Cardiac septum (tissue), 1 donor: ENCODE results near the gene CALHM4. TPM values are rescaled to one million over a fixed set of nuclear protein-coding genes. Genes with fewer than 3 reads are reported as not detected.
A peak's percentile ranks its signal among the peaks of the same experiment; 100 is the strongest.

Experiments used
- DNase-seq: peaks from one replicate; pipeline ENCODE4 v3.0.0-alpha.2; 2020; ENCODE audit warnings: low spot score
- intact Hi-C: fragments of 100-400 bp; cut with DNase I; formaldehyde crosslinking; loops from one replicate; pipeline ENCODE4 v1.14.0; 2022
- total RNA-seq: library from RNA; stranded (reverse); fragmentation: NEBNext Ultra II Directional; extraction: Animal tissue kit (Norgen Biotek cat#: 25700); gene quantifications from one replicate; pipeline ENCODE4 v1.2.1, GENCODE V29; 2021
- donor health status: DM: no; HTN: no; CAD: no.

The CALHM4 gene
- total RNA-seq, 1 donor from 2014 or later: not detected

DNA sequence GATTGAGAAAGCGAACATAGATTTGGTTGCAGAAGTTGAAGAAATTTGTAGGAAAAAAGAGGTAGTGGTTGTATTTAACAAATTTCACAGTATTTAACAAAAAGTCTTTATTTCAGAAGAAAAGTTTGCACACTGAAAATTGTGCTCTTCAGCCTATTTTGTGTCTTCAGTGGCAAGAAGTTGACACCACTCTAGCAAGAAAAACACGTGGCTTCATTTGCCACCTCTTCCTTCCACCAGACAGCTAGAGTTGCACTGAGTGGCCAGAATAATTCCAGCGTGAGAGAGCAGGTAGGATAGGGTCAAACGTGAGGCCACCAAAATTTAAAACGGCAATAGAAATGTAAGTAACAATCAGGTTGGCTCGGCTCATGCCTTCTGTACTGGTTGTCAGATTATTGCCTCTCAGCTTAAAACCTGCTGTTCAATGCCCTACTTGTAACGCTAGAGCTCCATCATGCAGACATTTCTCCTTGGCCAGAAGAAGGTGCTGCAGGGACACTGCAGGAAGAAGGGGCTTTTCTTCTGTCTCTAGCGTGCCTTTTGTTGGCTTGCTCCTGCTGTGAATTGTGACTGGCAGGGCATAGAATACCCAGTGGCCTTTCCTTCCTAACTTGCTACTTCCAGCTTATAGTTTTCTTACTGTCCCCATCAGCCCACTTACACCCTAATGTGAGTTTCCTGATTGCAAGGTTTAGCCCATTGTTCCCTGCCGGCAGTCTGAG, 20.2 kb upstream of the CALHM4 start:
- intact Hi-C loops: loop anchor here (2.0 to 10.0 kb wide), 3 partner anchors 89 to 319 kb away; no protein-coding TSS in a partner anchor
- no peak for DNase-seq

- DNase-seq: no peak
- intact Hi-C loops: loop anchor here (5.0 to 10.0 kb wide), 3 partner anchors 37 to 320 kb away; partner anchors contain the start of gene RWDD1
These were observed 18.4 kb upstream of the CALHM4 start for GRCh38 chr6:116535109-116535508.

- intact Hi-C loops: loop anchor here (2.0 to 10.0 kb wide), 4 partner anchors 25 to 321 kb away; partner anchors contain the start of gene RWDD1
- no peak for DNase-seq
These were observed 17.3 kb upstream of the CALHM4 start for GRCh38 chr6:116536216-116536621.

DNA sequence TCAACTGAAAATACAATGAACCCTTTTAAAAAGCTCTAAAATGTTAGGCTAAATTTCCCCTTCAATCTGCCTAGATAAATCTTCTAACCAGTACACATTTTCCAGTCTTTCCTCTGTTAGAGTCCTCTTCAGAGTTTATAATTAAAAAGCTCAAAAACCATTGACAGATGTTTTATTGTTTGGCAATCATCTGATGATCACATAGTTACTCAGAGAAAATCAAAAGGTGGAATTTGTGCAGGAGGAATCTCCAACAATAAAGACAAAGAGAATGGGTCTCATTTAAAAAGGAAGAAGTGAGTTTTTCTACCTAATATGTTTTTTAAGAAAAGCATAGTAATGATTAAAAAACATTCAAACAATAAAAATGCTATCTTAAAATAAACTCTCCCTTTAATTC, 11.1 kb upstream of the CALHM4 start:
- no peak for DNase-seq
- intact Hi-C loops: no loop called here

DNA sequence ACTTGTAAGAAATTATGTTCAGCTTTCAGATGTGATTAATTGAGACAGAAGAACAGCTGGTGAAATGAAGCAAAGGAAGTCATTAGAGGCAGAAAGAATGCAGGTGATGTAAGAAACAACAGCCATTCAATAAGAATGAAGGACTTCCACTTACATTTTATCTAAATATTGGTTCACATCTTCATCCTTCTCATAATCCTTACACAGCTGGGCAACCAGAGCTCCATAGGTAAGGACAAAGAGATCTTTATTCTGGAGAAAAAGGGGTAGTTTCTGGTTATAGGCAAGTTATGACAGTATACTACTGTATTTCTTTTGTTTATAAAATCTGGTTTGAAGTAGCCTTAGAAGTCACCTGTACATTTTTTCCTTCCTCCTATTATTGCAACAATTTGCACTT, 10.4 kb upstream of the CALHM4 start:
- intact Hi-C loops: no loop called here
- DNase-seq: no peak

- intact Hi-C loops: no loop called here
- no peak for DNase-seq
These were observed 7.9 kb upstream of the CALHM4 start, which contains the start of gene TRAPPC3L for GRCh38 chr6:116545651-116546050. TSS of gene TRAPPC3L (minus strand) at chr6:116545684. CDS start at chr6:116545514, 170 bp downstream.

- intact Hi-C loops: no loop called here
- DNase-seq: no peak
These were observed 6.2 kb upstream of the CALHM4 start for GRCh38 chr6:116547358-116547757.

DNA sequence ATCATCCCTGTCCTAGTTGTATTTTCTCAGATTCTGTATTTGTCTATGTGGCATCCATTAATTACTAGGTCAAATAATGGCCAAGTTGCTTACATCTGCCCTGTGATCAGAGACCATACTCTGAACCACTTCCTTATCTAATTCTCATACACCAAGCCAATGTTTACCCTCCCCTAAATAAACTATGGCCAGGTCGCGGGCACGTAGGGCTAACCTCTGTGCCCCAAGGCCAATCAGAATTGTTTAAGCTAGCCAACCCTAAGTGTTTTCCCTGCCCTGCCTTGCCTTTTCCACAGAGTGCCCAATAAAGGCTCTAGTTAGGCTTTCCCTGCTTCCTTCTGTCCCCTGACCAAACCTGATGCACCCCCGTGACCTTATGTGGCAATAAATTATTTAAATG, 2.8 kb upstream of the CALHM4 start:
- DNase-seq: no peak
- intact Hi-C loops: no loop called here

DNA sequence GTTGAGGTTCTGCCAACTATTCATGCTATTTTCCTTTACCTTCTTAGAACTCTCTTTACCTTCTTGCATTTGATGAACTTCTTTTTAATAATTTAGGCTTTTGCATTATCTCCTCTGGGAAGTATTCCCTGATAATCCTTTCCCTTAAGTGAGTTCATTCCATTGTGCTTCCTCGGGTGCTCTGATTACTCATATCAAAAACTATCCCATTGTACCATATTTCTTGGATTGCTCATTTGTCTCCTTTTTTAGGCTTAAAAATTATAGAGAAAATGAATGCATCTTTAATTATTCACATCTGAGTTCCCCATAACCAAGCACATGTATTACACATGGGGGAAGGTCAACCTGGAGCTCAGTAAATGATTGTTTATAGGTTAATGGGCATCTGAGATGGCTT, 2.5 kb downstream of the CALHM4 start:
- DNase-seq: no peak
- intact Hi-C loops: no loop called here

DNA sequence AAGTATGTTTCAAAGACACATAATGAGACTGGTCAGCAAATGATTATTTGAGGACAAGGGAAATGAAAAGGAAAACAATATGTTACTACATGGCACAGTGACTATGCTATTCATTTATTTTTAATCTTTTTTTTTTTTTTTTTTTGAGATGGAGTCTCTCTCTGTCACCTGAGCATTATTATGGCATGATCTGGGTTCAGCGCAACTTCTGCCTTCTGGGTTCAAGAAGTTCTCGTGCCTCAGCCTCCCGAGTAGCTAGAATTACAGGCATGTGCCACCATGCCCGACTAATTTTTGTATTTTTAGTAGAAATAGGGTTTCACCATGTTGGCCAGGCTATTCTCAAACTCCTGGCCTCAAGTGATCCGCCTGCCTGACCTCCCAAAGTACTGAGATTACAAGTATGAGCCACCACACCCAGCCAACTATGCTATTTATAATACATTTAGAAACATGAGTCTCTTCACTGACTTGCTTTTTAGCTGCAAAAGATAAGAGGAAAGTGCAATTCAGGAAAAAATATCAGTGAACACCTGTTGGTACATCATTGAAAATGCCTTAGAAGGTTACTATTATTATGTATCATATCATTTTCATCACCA, 3.4 kb downstream of the CALHM4 start:
- DNase-seq: no peak
- intact Hi-C loops: no loop called here

DNA sequence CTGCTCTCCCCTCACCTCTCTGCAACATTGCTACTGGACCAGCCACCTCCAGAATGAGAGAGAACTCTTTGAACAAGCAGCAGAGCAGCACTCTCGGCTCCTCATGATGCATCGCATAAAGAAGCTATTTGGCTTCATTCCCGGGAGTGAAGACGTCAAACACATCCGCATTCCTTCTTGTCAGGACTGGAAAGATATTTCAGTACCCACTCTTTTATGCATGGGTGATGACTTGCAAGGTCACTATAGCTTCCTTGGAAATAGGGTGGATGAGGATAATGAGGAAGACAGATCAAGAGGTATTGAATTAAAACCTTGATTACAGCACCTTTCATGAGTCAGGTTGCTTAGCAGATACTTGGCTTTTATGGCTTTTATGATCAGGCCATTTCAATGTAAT, 4.3 kb downstream of the CALHM4 start:
- no peak for DNase-seq
- intact Hi-C loops: no loop called here

- intact Hi-C loops: loop anchor here (2.0 kb wide), 1 partner anchor 23 kb away; no protein-coding TSS in a partner anchor
- no peak for DNase-seq
These were observed 6.6 kb downstream of the CALHM4 start for GRCh38 chr6:116560130-116560529.

DNA sequence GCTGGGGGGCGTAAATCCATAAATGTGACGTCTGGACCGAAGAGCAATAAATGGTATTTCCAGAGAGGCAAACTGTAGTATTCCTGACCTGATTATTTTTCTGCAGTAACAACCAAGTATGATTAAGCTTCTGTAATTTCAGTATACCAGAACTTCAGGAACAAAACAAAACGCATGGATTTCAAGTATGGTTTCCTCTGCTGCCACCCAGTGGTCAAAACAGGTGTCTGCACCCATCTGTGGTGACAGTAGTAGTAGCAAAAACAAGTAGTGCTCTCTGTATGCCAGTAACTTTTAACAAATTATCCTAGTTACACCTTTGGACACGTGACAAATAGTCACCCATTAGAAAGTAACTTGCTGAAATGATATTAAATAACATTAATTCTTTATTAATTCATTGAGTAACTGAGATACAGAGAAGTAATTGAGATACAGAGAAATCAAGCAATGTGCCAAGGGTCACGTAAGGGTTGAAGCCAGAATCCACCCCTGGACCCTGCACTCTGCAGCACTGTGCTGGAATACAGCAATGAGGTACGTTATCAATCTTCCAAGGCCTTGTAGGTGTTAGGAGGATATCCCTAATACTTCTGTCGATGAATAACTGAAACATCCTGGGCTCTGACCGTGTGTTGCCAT, 7.9 kb downstream of the CALHM4 start:
- intact Hi-C loops: loop anchor here (2.0 kb wide), 1 partner anchor 25 kb away; no protein-coding TSS in a partner anchor
- no peak for DNase-seq

DNA sequence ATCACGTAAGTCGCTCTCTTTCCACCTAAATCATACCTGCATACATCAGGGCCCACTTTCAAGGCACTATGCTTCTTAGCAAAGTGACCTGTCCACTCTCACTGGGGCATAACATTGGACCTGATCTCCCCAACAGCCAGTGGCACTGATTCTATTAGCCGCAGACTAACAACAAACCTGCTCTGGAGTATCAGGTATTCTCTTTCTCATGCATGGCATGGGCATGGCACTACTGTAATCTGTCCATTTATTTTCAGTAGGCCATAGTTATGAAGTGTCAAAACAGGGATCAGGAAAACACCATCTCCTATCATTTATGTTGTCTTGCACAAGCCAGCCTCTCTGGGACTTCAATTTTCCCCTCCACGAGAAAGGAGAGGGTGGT, 8.5 kb downstream of the CALHM4 start:
- intact Hi-C loops: no loop called here
- DNase-seq: no peak

GRCh38 chr6:116562614-116563013, 9.1 kb downstream of the CALHM4 start:
- no peak for DNase-seq
- intact Hi-C loops: no loop called here

DNA sequence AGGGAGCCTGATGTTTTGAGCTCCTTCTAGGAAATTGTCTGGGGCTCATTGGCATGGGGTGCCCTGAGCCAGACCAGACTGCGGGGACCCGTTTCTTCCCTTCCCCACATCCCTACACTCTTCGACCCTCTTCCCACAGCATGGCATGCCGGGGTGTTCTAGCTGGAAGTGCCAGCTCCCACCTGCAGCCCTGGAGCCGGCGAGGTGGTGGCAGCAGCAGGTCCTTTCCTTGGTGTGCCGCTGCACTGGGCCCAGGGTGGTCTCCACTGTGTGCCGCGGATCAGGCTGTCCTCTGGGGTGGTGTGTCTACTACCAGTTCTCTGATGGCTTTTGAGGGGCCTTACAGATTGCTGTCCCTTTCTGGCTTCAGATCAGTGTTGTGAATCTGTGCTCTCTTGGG, 10.3 kb downstream of the CALHM4 start:
- intact Hi-C loops: no loop called here
- DNase-seq: no peak

DNA sequence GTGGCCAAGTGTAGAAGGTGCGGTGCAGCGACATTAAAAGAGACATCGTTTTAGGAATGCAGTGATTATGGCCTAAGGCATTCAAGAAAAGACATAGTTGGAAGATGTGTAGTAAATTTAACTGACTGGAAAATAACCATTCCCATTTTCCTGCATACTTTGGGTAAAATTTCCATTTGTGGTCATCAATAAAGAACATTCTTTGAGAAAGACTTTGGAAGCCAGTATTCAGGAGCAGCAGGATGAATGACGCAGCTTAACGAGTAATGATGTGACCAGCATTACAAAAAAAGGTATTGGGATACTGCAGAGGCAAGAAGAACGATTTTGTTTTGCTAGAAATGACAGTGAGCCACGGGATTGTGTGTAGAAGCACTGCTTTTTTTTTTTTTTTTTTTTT, 10.8 kb downstream of the CALHM4 start:
- intact Hi-C loops: no loop called here
- no peak for DNase-seq

- intact Hi-C loops: no loop called here
These were observed 11.6 kb downstream of the CALHM4 start for GRCh38 chr6:116564921-116565872.

GRCh38 chr6:116568111-116568510, 14.6 kb downstream of the CALHM4 start:
- intact Hi-C loops: no loop called here

More at GRCh38 chr6:116564921-116565872, 11.6 kb downstream of the CALHM4 start:
- DNase-seq: peak; percentile 78

More at GRCh38 chr6:116568111-116568510, 14.6 kb downstream of the CALHM4 start:
- DNase-seq: no peak
